Smooth muscle cell (in vitro differentiated cells): ENCODE measurements around the gene DPP6. TPM values are rescaled to one million over a fixed set of nuclear protein-coding genes. Genes with fewer than 3 reads are reported as not detected.

Experiments
- DNase-seq: peaks from one replicate; lab custom pipeline; 2025; ENCODE audit not compliant: unreplicated experiment; lab: John Stamatoyannopoulos, UW
- H2AFZ ChIP-seq: fragments of 200-600 bp; sonication (generic); 2 replicates; pipeline ENCODE4 v1.6.0; 2016; ENCODE audit warnings: antibody characterized with exemption, low read depth, mild to moderate bottlenecking
- H3F3A ChIP-seq: fragments of 200-600 bp; sonication (generic); 2 replicates; pipeline ENCODE4 v1.6.0; 2017; ENCODE audit warnings: antibody characterized with exemption, low read depth
- H3K27ac ChIP-seq: fragments of 200-600 bp; sonication (generic); 2 replicates; pipeline ENCODE4 v1.5.1; 2016; ENCODE audit warnings: low read depth, mild to moderate bottlenecking
- H3K27me3 ChIP-seq: fragments of 200-600 bp; sonication (generic); 2 replicates; pipeline ENCODE4 v1.6.1; 2016; ENCODE audit warnings: low read depth, mild to moderate bottlenecking
- H3K36me3 ChIP-seq: fragments of 200-600 bp; sonication (generic); 2 replicates; pipeline ENCODE4 v1.5.1; 2016; ENCODE audit warnings: low read depth
- H3K4me1 ChIP-seq: fragments of 200-600 bp; sonication (generic); 2 replicates; pipeline ENCODE4 v1.5.1; 2016; ENCODE audit warnings: low read depth
- H3K4me2 ChIP-seq: fragments of 200-600 bp; sonication (generic); 2 replicates; pipeline ENCODE4 v1.6.0; 2016; ENCODE audit warnings: mild to moderate bottlenecking
- H3K4me3 ChIP-seq: fragments of 200-600 bp; sonication (generic); 2 replicates; pipeline ENCODE4 v1.5.1; 2016; ENCODE audit warnings: mild to moderate bottlenecking
- H3K79me2 ChIP-seq: fragments of 200-600 bp; sonication (generic); 2 replicates; pipeline ENCODE4 v1.6.0; 2016; ENCODE audit warnings: low read depth, mild to moderate bottlenecking
- H3K9ac ChIP-seq: fragments of 200-600 bp; sonication (generic); 2 replicates; pipeline ENCODE4 v1.6.0; 2016; ENCODE audit warnings: low read depth
- H3K9me3 ChIP-seq: fragments of 200-600 bp; sonication (generic); replicated peaks from 2 replicates; pipeline ENCODE4 v1.5.1; 2016; ENCODE audit warnings: low read depth
- H4K20me1 ChIP-seq: fragments of 200-600 bp; sonication (generic); 2 replicates; pipeline ENCODE4 v1.6.0; 2016; ENCODE audit warnings: low read depth
- WGBS: methylation state at CpG from one replicate; pipeline ENCODE4 v1.1.7; 2016; ENCODE audit warnings: low lambda C conversion rate; 5-methylcytosine and 5-hydroxymethylcytosine counted together
- polyA plus RNA-seq: library from polyadenylated mRNA; unstranded; fragments of >200 nt; fragmentation: Nextera tagmentation; extraction: Ambion mirVana; gene quantifications from 2 replicates; pipeline ENCODE4 v1.2.1, GENCODE V29; 2016
- total RNA-seq: library from RNA; depleted of rRNA; stranded (reverse); fragments of >200 nt; gene quantifications from 2 replicates; pipeline ENCODE4 v1.2.3, GENCODE V29; 2014
- TF ChIP-seq, protein P1 (sequence below): fragments of 200-600 bp; sonication (generic); IDR thresholded peaks from 2 replicates; pipeline ENCODE4 v1.5.1; 2017; ENCODE audit warnings: borderline replicate concordance, mild to moderate bottlenecking, antibody characterized with exemption; ENCODE audit not compliant: insufficient read depth, poor library complexity, severe bottlenecking

Gene DPP6
- total and polyA plus RNA-seq, 2 experiments from 2014 or later = 0.72 TPM; not detected in 1

DNA sequence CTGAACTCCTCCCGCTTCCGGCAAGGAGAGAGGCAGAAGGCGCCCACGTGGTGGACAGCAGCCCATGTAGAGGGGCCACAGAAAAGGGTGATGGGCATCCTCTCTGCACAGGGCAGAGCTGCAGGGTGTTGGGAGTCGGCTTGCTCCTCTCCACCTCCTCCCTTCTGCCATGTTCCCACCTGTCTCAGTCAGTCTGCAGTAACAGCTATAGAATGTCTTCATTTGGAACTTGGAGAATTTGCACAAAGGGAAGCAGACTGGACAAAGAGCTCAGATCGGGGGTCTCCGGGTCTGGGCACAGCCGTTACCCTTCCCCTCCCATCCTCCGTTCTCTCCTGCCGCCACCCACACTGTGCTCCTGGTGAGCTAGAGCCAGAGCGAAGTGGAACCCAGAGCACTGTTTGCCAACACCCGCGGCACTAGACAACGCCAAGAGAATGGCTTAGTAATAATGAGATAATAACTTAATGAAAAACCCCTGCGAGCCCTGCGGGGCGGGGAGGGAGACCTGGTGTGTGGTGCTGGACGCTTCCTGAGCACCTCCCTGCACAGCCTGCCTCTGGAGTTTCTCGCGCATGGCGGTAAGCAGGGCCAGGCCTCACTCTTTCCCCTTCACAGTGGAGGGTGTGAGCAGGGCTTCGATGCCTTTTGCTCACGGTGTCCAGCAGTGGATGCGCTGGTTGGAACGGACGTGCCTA is 696.0 kb downstream of the DPP6 start:
- no peaks in the 10 kb centered on the region for H3K9me3 ChIP-seq
- H2AFZ ChIP-seq = no peak overlapping the region
- H3K27ac ChIP-seq = no peak overlapping the region
- peaks cover 11% of the 10 kb centered on the region for H3K27me3 ChIP-seq
- H3K79me2 ChIP-seq = no peaks in the 10 kb centered on the region
- WGBS = 84% methylated on average over 25 of the region's 26 CpGs
- no peaks in the 10 kb centered on the region for H3K36me3 ChIP-seq
- DNase-seq = no peak
- no peaks in the 10 kb centered on the region for H4K20me1 ChIP-seq
- H3K9ac ChIP-seq = no peak overlapping the region
- no peaks in the 10 kb centered on the region for H3F3A ChIP-seq
- H3K4me2 ChIP-seq = no peak overlapping the region
- H3K4me1 ChIP-seq = peaks cover 9% of the 10 kb centered on the region
- no peak overlapping the region for H3K4me3 ChIP-seq
- TF ChIP-seq, protein P1, sequence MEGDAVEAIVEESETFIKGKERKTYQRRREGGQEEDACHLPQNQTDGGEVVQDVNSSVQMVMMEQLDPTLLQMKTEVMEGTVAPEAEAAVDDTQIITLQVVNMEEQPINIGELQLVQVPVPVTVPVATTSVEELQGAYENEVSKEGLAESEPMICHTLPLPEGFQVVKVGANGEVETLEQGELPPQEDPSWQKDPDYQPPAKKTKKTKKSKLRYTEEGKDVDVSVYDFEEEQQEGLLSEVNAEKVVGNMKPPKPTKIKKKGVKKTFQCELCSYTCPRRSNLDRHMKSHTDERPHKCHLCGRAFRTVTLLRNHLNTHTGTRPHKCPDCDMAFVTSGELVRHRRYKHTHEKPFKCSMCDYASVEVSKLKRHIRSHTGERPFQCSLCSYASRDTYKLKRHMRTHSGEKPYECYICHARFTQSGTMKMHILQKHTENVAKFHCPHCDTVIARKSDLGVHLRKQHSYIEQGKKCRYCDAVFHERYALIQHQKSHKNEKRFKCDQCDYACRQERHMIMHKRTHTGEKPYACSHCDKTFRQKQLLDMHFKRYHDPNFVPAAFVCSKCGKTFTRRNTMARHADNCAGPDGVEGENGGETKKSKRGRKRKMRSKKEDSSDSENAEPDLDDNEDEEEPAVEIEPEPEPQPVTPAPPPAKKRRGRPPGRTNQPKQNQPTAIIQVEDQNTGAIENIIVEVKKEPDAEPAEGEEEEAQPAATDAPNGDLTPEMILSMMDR = no peak

DNA sequence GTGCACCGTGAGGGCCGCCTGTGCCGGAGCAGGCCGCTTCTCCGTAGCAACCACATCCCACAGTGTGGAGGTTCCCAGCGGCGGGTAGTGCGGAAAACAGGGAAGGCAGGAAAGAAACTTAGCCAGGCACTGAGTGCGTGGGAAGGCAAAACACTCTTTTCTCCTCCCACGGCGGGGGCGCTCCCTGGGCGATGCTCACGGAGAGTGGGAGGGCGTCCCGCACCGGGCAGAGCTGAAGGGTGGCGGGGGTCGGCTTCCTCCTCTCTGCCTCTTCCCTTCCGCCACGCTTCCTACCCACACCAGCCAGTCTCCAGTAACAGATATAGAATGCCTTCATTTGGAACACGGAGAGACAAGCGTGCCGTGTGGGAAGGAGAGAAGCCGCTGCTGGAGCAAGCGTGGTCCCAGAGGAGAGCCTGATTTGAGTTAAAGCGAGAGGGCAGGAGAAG is 698.2 kb downstream of the DPP6 start:
- H3K4me3 ChIP-seq = no peak overlapping the region
- H3K9ac ChIP-seq = no peak overlapping the region
- H3K27me3 ChIP-seq = peaks cover 11% of the 10 kb centered on the region
- H2AFZ ChIP-seq = no peak overlapping the region
- TF ChIP-seq, protein P1 = no peak
- no peaks in the 10 kb centered on the region for H3K79me2 ChIP-seq
- no peak overlapping the region for H3K27ac ChIP-seq
- H3K4me1 ChIP-seq = no peaks in the 10 kb centered on the region
- no peaks in the 10 kb centered on the region for H4K20me1 ChIP-seq
- WGBS = 88% methylated on average over 27 of the region's 27 CpGs
- no peak overlapping the region for H3K4me2 ChIP-seq
- DNase-seq = no peak
- H3K36me3 ChIP-seq = no peaks in the 10 kb centered on the region
- no peaks in the 10 kb centered on the region for H3K9me3 ChIP-seq
- H3F3A ChIP-seq = no peaks in the 10 kb centered on the region

DNA sequence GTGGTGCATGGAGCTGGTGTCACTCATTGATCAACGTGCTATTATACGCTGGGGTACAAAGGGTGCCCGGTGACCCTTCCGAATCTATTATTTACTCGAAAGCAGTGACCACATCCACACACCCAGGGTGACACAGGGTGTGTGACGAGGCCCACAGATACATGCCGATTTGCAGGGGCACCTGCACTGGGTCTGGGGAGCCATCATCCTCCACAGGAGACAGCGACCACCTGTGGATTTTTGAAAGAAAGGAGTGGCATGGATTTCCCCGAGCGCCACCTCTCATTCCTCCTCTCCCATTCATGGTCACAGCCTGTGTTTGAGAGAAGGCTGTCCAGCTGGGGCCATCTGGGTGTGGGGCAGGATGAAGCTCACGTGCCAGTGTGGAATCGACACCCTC is 701.0 kb downstream of the DPP6 start:
- TF ChIP-seq, protein P1 = no peak
- H3K36me3 ChIP-seq = no peaks in the 10 kb centered on the region

DNA sequence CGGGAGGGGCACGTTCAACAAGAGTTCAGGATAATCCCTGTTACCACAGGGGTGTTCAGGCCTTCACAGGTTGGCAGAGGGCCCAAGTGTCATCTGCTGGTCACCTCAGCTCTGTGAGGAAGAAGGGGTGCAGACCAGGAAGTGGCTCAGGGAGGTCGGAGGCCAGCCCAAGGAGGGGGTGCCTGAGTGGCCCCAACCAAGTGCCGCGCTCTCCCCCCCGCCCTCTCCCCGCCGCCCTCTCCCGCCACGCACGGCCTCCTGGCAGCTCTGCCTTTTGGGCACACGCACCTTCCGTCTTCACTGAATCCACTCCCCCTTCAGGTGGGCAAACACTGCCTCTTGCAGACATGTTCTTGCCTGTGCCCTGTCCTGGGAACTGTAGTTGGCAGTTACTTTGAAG is 705.6 kb downstream of the DPP6 start:
- H2AFZ ChIP-seq = no peak overlapping the region
- no peak overlapping the region for H3K4me3 ChIP-seq
- H4K20me1 ChIP-seq = no peaks in the 10 kb centered on the region
- no peak for DNase-seq
- no peaks in the 10 kb centered on the region for H3K36me3 ChIP-seq
- no peak overlapping the region for H3K4me2 ChIP-seq
- H3K9me3 ChIP-seq = no peaks in the 10 kb centered on the region
- no peak overlapping the region for H3K9ac ChIP-seq
- WGBS = 94% methylated on average over 8 of the region's 13 CpGs
- no peak overlapping the region for H3K27ac ChIP-seq
- no peaks in the 10 kb centered on the region for H3K79me2 ChIP-seq
- no peaks in the 10 kb centered on the region for H3K4me1 ChIP-seq
- H3K27me3 ChIP-seq = no peaks in the 10 kb centered on the region
- TF ChIP-seq, protein P1 = no peak
- H3F3A ChIP-seq = no peaks in the 10 kb centered on the region

More for the DNA sequence above, 701.0 kb downstream of the DPP6 start:
- Histone ChIP-seq H3K4me1 (no peaks in the 10 kb centered on the region), H3K4me3 (no peak overlapping the region), H3K79me2 (no peaks in the 10 kb centered on the region), H2AFZ (no peak overlapping the region), H3K9me3 (no peaks in the 10 kb centered on the region), H3K27me3 (peaks cover 4% of the 10 kb centered on the region), H3K9ac (no peak overlapping the region), H3F3A (no peaks in the 10 kb centered on the region), H3K4me2 (no peak overlapping the region), H4K20me1 (no peaks in the 10 kb centered on the region), H3K27ac (no peak overlapping the region)
- 94% methylated on average over 12 of the region's 12 CpGs for WGBS
- no peak for DNase-seq
